Trophoblast cell (in vitro differentiated cells and primary cell): Measurements from ENCODE around the gene MELTF.

Experiments
- DNase-seq, 2 donors: peaks; one replicate each; pipeline ENCODE4 v3.0.0-alpha.2; 2016
- H2AFZ ChIP-seq: 2 replicates; pipeline ENCODE4 v1.6.1; 2013; ENCODE audit warnings: low read length, moderate library complexity, mild to moderate bottlenecking; ENCODE audit not compliant: insufficient read depth, poor library complexity
- H2AK5ac ChIP-seq: 2 replicates; pipeline ENCODE4 v1.6.1; 2013; ENCODE audit warnings: mild to moderate bottlenecking, low read length
- H2BK120ac ChIP-seq: 2 replicates; pipeline ENCODE4 v1.6.1; 2013; ENCODE audit warnings: low read length, mild to moderate bottlenecking, moderate library complexity; ENCODE audit not compliant: insufficient read depth, poor library complexity
- H2BK12ac ChIP-seq: 2 replicates; pipeline ENCODE4 v1.6.1; 2013; ENCODE audit warnings: mild to moderate bottlenecking, low read length, moderate library complexity
- H2BK5ac ChIP-seq: 2 replicates; pipeline ENCODE4 v1.6.1; 2013; ENCODE audit warnings: low read length, low read depth, moderate library complexity, mild to moderate bottlenecking; ENCODE audit not compliant: poor library complexity
- H3K14ac ChIP-seq: 2 replicates; pipeline ENCODE4 v1.6.1; 2013; ENCODE audit warnings: mild to moderate bottlenecking, low read length
- H3K18ac ChIP-seq: 2 replicates; pipeline ENCODE4 v1.6.1; 2013; ENCODE audit warnings: mild to moderate bottlenecking, low read length
- H3K23ac ChIP-seq: 2 replicates; pipeline ENCODE4 v1.6.1; 2013; ENCODE audit warnings: low read length
- H3K27ac ChIP-seq: 2 replicates; pipeline ENCODE4 v1.5.1; 2013; ENCODE audit warnings: low read depth, mild to moderate bottlenecking, inconsistent platforms, low read length, moderate library complexity
- H3K27me3 ChIP-seq: 2 replicates; pipeline ENCODE4 v1.6.1; 2013; ENCODE audit warnings: inconsistent platforms, mild to moderate bottlenecking, low read length, moderate library complexity; ENCODE audit not compliant: insufficient read depth
- H3K36me3 ChIP-seq, 2 experiments: 1 replicate in 1 of 2; 2 replicates in 1 of 2; pipeline ENCODE4 v1.6.1; 2013; ENCODE audit warnings: low read length in 2 of 2, mild to moderate bottlenecking in 2 of 2, moderate library complexity in 1 of 2; ENCODE audit not compliant: insufficient read depth in 2 of 2, control insufficient read depth in 1 of 2
- H3K4ac ChIP-seq: 2 replicates; pipeline ENCODE4 v1.6.1; 2013; ENCODE audit warnings: low read depth, mild to moderate bottlenecking, low read length, moderate library complexity
- H3K4me1 ChIP-seq, 2 experiments: 1 replicate in 1 of 2; 2 replicates in 1 of 2; pipeline ENCODE4 v1.6.1; 2013; ENCODE audit warnings: low read length in 2 of 2, mild to moderate bottlenecking in 2 of 2, moderate library complexity in 1 of 2; ENCODE audit not compliant: insufficient read depth in 2 of 2, control insufficient read depth in 1 of 2
- H3K4me2 ChIP-seq: 2 replicates; pipeline ENCODE4 v1.6.1; 2013; ENCODE audit warnings: inconsistent platforms, mild to moderate bottlenecking, low read length, moderate library complexity
- H3K4me3 ChIP-seq: 2 replicates; pipeline ENCODE4 v1.5.1; 2013; ENCODE audit warnings: mild to moderate bottlenecking, low read depth, low read length, inconsistent platforms
- H3K79me1 ChIP-seq: one replicate; pipeline ENCODE4 v1.6.1; 2013; ENCODE audit warnings: low read length
- H3K79me2 ChIP-seq: 2 replicates; pipeline ENCODE4 v1.6.1; 2013; ENCODE audit warnings: low read length, mild to moderate bottlenecking; ENCODE audit not compliant: control insufficient read depth, insufficient read depth, poor library complexity
- H3K9ac ChIP-seq: 2 replicates; pipeline ENCODE4 v1.6.1; 2013; ENCODE audit warnings: mild to moderate bottlenecking, low read length
- H3K9me3 ChIP-seq: 2 replicates; pipeline ENCODE4 v1.6.1; 2013; ENCODE audit warnings: low read depth, mild to moderate bottlenecking, control low read depth, inconsistent platforms, low read length; ENCODE audit not compliant: insufficient read depth
- H4K12ac ChIP-seq: 2 replicates; pipeline ENCODE4 v1.6.1; 2013; ENCODE audit warnings: low read depth, mild to moderate bottlenecking, low read length, moderate library complexity
- H4K8ac ChIP-seq: 2 replicates; pipeline ENCODE4 v1.6.1; 2013; ENCODE audit warnings: low read depth, mild to moderate bottlenecking, low read length, moderate library complexity
- H4K91ac ChIP-seq: one replicate; pipeline ENCODE4 v1.6.1; 2013; ENCODE audit warnings: low read depth, mild to moderate bottlenecking, low read length, moderate library complexity
- WGBS: extraction: QIAGEN DNeasy Blood & Tissue Kit; methylation state at CpG from one replicate; pipeline ENCODE4 v1.1.7; 2013; ENCODE audit warnings: missing lambda C conversion rate; ENCODE audit not compliant: insufficient read length, insufficient coverage; ENCODE audit errors: extremely low coverage; 5-methylcytosine and 5-hydroxymethylcytosine counted together

The MELTF gene

GRCh38 chr3:197009532-197010019 lies 20.0 kb downstream of the MELTF start:
- Histone ChIP-seq H3K9me3 (no peaks in the 10 kb centered on the region), H3K27me3 (no peaks in the 10 kb centered on the region), H3K9ac (no peak overlapping the region), H2BK120ac (no peak overlapping the region), H3K79me2 (no peaks in the 10 kb centered on the region), H3K4me1 (no peaks in the 10 kb centered on the region), H2AK5ac (no peak overlapping the region), H3K4me3 (no peak overlapping the region), H2AFZ (no peak overlapping the region), H4K8ac (no peak overlapping the region), H2BK5ac (no peak overlapping the region), H3K23ac (no peak overlapping the region), H3K79me1 (no peaks in the 10 kb centered on the region), H4K12ac (no peak overlapping the region), H3K27ac (no peak overlapping the region), H3K18ac (no peak overlapping the region), H3K14ac (no peak overlapping the region), H3K4me2 (no peak overlapping the region), H4K91ac (no peak overlapping the region), H3K36me3 (no peaks in the 10 kb centered on the region), H3K4ac (no peak overlapping the region), H2BK12ac (no peak overlapping the region)
- whole genome bisulfite sequencing = no CpG with 5 or more reads among the region's 20 CpGs
- no peak for DNase-seq

- H3K14ac ChIP-seq = no peak overlapping the region
- H3K4me3 ChIP-seq = no peak overlapping the region
- no peak overlapping the region for H3K23ac ChIP-seq
- DNase-seq = no peak
- no peak overlapping the region for H3K4me2 ChIP-seq
- H4K91ac ChIP-seq = no peak overlapping the region
- H3K4ac ChIP-seq = no peak overlapping the region
- peaks cover 5% of the 10 kb centered on the region for H3K79me1 ChIP-seq
- H3K4me1 ChIP-seq = peaks cover 4 to 6% of the 10 kb centered on the region in 2 experiments
- no peaks in the 10 kb centered on the region for H3K36me3 ChIP-seq
- H3K79me2 ChIP-seq = peaks cover 2% of the 10 kb centered on the region
- no peak overlapping the region for H4K8ac ChIP-seq
- no peak overlapping the region for H3K18ac ChIP-seq
- H2BK12ac ChIP-seq = no peak overlapping the region
- no peak overlapping the region for H2AK5ac ChIP-seq
- H3K9me3 ChIP-seq = no peaks in the 10 kb centered on the region
- H3K27me3 ChIP-seq = no peaks in the 10 kb centered on the region
- WGBS = no CpG with 5 or more reads among the region's 27 CpGs
- no peak overlapping the region for H3K27ac ChIP-seq
- H3K9ac ChIP-seq = no peak overlapping the region
- no peak overlapping the region for H2BK120ac ChIP-seq
- no peak overlapping the region for H4K12ac ChIP-seq
- H2BK5ac ChIP-seq = no peak overlapping the region
- H2AFZ ChIP-seq = no peak overlapping the region
Measured at GRCh38 chr3:197008436-197009209, 21.0 kb downstream of the MELTF start.

GRCh38 chr3:197007953-197008352 lies 21.7 kb downstream of the MELTF start:
- Histone ChIP-seq H4K8ac (no peak overlapping the region), H3K27ac (no peak overlapping the region), H3K79me2 (peaks cover 4% of the 10 kb centered on the region), H3K18ac (no peak overlapping the region), H3K9me3 (no peaks in the 10 kb centered on the region), H3K27me3 (no peaks in the 10 kb centered on the region), H3K4me3 (no peak overlapping the region), H2BK12ac (no peak overlapping the region), H4K91ac (no peak overlapping the region), H3K9ac (no peak overlapping the region), H3K79me1 (peaks cover 8% of the 10 kb centered on the region), H3K4me2 (no peak overlapping the region), H2AFZ (no peak overlapping the region), H2BK5ac (no peak overlapping the region), H3K4ac (no peak overlapping the region), H4K12ac (no peak overlapping the region), H2BK120ac (no peak overlapping the region), H3K36me3 (no peaks in the 10 kb centered on the region), H3K14ac (no peak overlapping the region), H3K23ac (no peak overlapping the region), H3K4me1 (peaks cover 4 to 8% of the 10 kb centered on the region in 2 experiments), H2AK5ac (no peak overlapping the region)
- WGBS = no CpG with 5 or more reads among the region's 8 CpGs
- no peak for DNase-seq

- peaks cover 6 to 10% of the 10 kb centered on the region in 2 experiments for H3K4me1 ChIP-seq
- no peak overlapping the region for H2AK5ac ChIP-seq
- no peaks in the 10 kb centered on the region for H3K27me3 ChIP-seq
- peaks cover 10% of the 10 kb centered on the region for H3K79me1 ChIP-seq
- H2BK12ac ChIP-seq = no peak overlapping the region
- no peak overlapping the region for H3K23ac ChIP-seq
- H3K4me2 ChIP-seq = no peak overlapping the region
- no peak overlapping the region for H4K8ac ChIP-seq
- H3K18ac ChIP-seq = no peak overlapping the region
- no peak overlapping the region for H3K14ac ChIP-seq
- no peak overlapping the region for H3K9ac ChIP-seq
- no peak overlapping the region for H3K4me3 ChIP-seq
- peak in 1 of 2 donors; percentile 6 for DNase-seq
- H3K27ac ChIP-seq = no peak overlapping the region
- H2AFZ ChIP-seq = no peak overlapping the region
- H2BK5ac ChIP-seq = no peak overlapping the region
- H3K36me3 ChIP-seq = no peaks in the 10 kb centered on the region
- no peak overlapping the region for H4K91ac ChIP-seq
- H3K79me2 ChIP-seq = peaks cover 4% of the 10 kb centered on the region
- WGBS = no CpG with 5 or more reads among the region's 12 CpGs
- no peaks in the 10 kb centered on the region for H3K9me3 ChIP-seq
- no peak overlapping the region for H2BK120ac ChIP-seq
- no peak overlapping the region for H3K4ac ChIP-seq
- no peak overlapping the region for H4K12ac ChIP-seq
Measured at GRCh38 chr3:197007296-197007940, 22.2 kb downstream of the MELTF start.
